Astrocyte (in vitro differentiated cells and primary cell): Measurements from ENCODE around the gene CD4.

Experiments
- EZH2 ChIP-seq: IDR thresholded peaks from 2 replicates; pipeline ENCODE4 v1.6.1; 2012; ENCODE audit warnings: mild to moderate bottlenecking, low read length, inconsistent platforms; ENCODE audit not compliant: insufficient read depth
- TF ChIP-seq, protein P1 (sequence below): IDR thresholded peaks from 2 replicates; pipeline ENCODE4 v1.5.1; 2011; ENCODE audit warnings: low read depth, mild to moderate bottlenecking, inconsistent platforms, low read length, moderate library complexity; ENCODE audit not compliant: insufficient read depth

GRCh38 chr12:6851153-6851920 lies 62.0 kb downstream of the CD4 start, which contains the start of gene CDCA3:
- TF ChIP-seq, protein P1, sequence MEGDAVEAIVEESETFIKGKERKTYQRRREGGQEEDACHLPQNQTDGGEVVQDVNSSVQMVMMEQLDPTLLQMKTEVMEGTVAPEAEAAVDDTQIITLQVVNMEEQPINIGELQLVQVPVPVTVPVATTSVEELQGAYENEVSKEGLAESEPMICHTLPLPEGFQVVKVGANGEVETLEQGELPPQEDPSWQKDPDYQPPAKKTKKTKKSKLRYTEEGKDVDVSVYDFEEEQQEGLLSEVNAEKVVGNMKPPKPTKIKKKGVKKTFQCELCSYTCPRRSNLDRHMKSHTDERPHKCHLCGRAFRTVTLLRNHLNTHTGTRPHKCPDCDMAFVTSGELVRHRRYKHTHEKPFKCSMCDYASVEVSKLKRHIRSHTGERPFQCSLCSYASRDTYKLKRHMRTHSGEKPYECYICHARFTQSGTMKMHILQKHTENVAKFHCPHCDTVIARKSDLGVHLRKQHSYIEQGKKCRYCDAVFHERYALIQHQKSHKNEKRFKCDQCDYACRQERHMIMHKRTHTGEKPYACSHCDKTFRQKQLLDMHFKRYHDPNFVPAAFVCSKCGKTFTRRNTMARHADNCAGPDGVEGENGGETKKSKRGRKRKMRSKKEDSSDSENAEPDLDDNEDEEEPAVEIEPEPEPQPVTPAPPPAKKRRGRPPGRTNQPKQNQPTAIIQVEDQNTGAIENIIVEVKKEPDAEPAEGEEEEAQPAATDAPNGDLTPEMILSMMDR: no peak
- no peak for TF ChIP-seq EZH2
